HUES6 (cell line): ENCODE results near the gene MFSD2A.
A peak's percentile ranks its signal among the peaks of the same experiment; 100 is the strongest.
"Not testable (repeated sequence)": the region's sequence is repeated elsewhere in the genome, so short reads cannot be mapped to it uniquely, and the experiment has no call there.

Experiments
- H3K27ac ChIP-seq: 2 replicates; pipeline ENCODE4 v1.7.0; 2013; ENCODE audit warnings: low read depth, mild to moderate bottlenecking, low read length, inconsistent platforms
- H3K27me3 ChIP-seq: 2 replicates; pipeline ENCODE4 v1.6.1; 2013; ENCODE audit warnings: low read length; ENCODE audit not compliant: control insufficient read depth, insufficient read depth
- H3K36me3 ChIP-seq: 2 replicates; pipeline ENCODE4 v1.6.1; 2013; ENCODE audit warnings: low read length; ENCODE audit not compliant: control insufficient read depth, insufficient read depth
- H3K4me1 ChIP-seq: 2 replicates; pipeline ENCODE4 v1.6.1; 2013; ENCODE audit warnings: low read length; ENCODE audit not compliant: control insufficient read depth, insufficient read depth
- H3K4me3 ChIP-seq: 2 replicates; pipeline ENCODE4 v1.5.1; 2013; ENCODE audit warnings: low read depth, low read length
- H3K9ac ChIP-seq: one replicate; pipeline ENCODE4 v1.6.1; 2013; ENCODE audit warnings: mild to moderate bottlenecking, low read length
- H3K9me3 ChIP-seq: 2 replicates; pipeline ENCODE4 v1.6.1; 2013; ENCODE audit warnings: low read depth, low read length; ENCODE audit not compliant: control insufficient read depth, insufficient read depth

MFSD2A gene

GRCh38 chr1:39969531-39970270, 14.8 kb downstream of the MFSD2A start:
- no peaks in the 10 kb centered on the region for H3K27me3 ChIP-seq
- H3K27ac ChIP-seq: no peak overlapping the region

GRCh38 chr1:39970274-39970673, 15.3 kb downstream of the MFSD2A start:
- H3K27me3 ChIP-seq: no peaks in the 10 kb centered on the region
- no peak overlapping the region for H3K27ac ChIP-seq
- H3K9ac ChIP-seq: no peak overlapping the region
- H3K4me1 ChIP-seq: no peaks in the 10 kb centered on the region
- H3K36me3 ChIP-seq: peaks cover 49% of the 10 kb centered on the region
- no peaks in the 10 kb centered on the region for H3K9me3 ChIP-seq
- no peak overlapping the region for H3K4me3 ChIP-seq

More at GRCh38 chr1:39969531-39970270, 14.8 kb downstream of the MFSD2A start:
- H3K9ac ChIP-seq: no peak overlapping the region
- peaks cover 54% of the 10 kb centered on the region for H3K36me3 ChIP-seq
- no peaks in the 10 kb centered on the region for H3K4me1 ChIP-seq
- no peaks in the 10 kb centered on the region for H3K9me3 ChIP-seq
- H3K4me3 ChIP-seq: no peak overlapping the region

DNA sequence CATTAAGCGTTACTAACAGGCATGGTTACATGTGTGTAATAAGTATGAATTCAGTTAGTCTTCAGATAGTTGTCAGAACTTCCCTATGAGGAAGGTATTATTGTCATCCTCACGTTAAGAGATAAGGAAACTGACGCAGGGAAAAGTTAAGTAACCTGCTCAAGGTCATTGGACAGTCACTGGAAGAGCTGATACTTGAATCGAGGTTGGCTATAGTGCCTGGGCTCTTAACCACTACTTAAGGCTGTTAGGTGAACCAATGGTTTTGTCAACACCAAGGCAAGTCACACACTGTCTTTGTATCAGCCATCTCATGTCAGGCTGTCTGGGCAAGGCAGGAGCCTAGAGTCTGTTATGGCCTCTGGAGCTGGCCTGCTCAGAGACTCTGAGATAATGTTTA, 16.2 kb downstream of the MFSD2A start:
- Histone ChIP-seq H3K27ac (no peak overlapping the region), H3K9me3 (no peaks in the 10 kb centered on the region), H3K36me3 (peaks cover 41% of the 10 kb centered on the region), H3K27me3 (no peaks in the 10 kb centered on the region), H3K4me1 (no peaks in the 10 kb centered on the region), H3K4me3 (no peak overlapping the region), H3K9ac (no peak overlapping the region)

- H3K27ac ChIP-seq: no peak overlapping the region
- peaks cover 17% of the 10 kb centered on the region for H3K36me3 ChIP-seq
- H3K9ac ChIP-seq: no peak overlapping the region
- peaks cover 6% of the 10 kb centered on the region for H3K9me3 ChIP-seq
- H3K4me3 ChIP-seq: no peak overlapping the region
- H3K4me1 ChIP-seq: peaks cover 4% of the 10 kb centered on the region; the same call in 1 of the 2 replicates
- no peaks in the 10 kb centered on the region for H3K27me3 ChIP-seq
These were observed 18.7 kb downstream of the MFSD2A start for GRCh38 chr1:39973503-39974135.

GRCh38 chr1:39976732-39977131, 21.8 kb downstream of the MFSD2A start:
- peak overlapping the region; percentile 55 for H3K9ac ChIP-seq
- H3K27ac ChIP-seq: peak overlapping the region; percentile 93; the same call in 1 of the 2 replicates

DNA sequence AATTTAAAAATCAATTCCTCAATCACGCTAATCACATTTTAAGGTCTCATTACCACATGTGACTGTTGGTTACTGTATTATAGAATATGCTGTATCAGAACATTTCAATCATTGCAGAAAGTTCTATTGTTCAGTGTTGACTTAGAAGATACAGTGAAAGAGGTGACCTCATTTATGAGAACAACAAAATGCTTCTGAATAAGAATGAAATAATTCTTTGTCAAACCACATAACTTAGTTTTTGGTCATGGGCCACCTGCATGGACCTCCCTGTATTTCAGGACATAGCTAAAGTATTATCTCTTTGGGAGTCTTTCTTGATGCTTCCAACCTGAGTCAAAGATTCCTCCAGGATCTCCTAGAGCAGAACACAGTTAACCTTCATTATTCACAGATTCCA, 22.3 kb downstream of the MFSD2A start:
- Histone ChIP-seq H3K4me1 (peaks cover 27% of the 10 kb centered on the region), H3K27ac (peak overlapping the region; percentile 93), H3K27me3 (no peaks in the 10 kb centered on the region), H3K9ac (peak overlapping the region; percentile 55), H3K9me3 (peaks cover 9% of the 10 kb centered on the region), H3K36me3 (no peaks in the 10 kb centered on the region), H3K4me3 (no peak overlapping the region)

More at GRCh38 chr1:39976732-39977131, 21.8 kb downstream of the MFSD2A start:
- H3K27me3 ChIP-seq: no peaks in the 10 kb centered on the region
- no peak overlapping the region for H3K4me3 ChIP-seq
- H3K9me3 ChIP-seq: peaks cover 9% of the 10 kb centered on the region
- no peaks in the 10 kb centered on the region for H3K36me3 ChIP-seq
- H3K4me1 ChIP-seq: peaks cover 22% of the 10 kb centered on the region

GRCh38 chr1:39979654-39980053, 24.7 kb downstream of the MFSD2A start:
- H3K9ac ChIP-seq: no peak overlapping the region
- no peaks in the 10 kb centered on the region for H3K27me3 ChIP-seq
- H3K4me3 ChIP-seq: no peak overlapping the region
- H3K4me1 ChIP-seq: peaks cover 27% of the 10 kb centered on the region
- H3K9me3 ChIP-seq: peaks cover 9% of the 10 kb centered on the region
- H3K36me3 ChIP-seq: no peaks in the 10 kb centered on the region
- no peak overlapping the region for H3K27ac ChIP-seq

DNA sequence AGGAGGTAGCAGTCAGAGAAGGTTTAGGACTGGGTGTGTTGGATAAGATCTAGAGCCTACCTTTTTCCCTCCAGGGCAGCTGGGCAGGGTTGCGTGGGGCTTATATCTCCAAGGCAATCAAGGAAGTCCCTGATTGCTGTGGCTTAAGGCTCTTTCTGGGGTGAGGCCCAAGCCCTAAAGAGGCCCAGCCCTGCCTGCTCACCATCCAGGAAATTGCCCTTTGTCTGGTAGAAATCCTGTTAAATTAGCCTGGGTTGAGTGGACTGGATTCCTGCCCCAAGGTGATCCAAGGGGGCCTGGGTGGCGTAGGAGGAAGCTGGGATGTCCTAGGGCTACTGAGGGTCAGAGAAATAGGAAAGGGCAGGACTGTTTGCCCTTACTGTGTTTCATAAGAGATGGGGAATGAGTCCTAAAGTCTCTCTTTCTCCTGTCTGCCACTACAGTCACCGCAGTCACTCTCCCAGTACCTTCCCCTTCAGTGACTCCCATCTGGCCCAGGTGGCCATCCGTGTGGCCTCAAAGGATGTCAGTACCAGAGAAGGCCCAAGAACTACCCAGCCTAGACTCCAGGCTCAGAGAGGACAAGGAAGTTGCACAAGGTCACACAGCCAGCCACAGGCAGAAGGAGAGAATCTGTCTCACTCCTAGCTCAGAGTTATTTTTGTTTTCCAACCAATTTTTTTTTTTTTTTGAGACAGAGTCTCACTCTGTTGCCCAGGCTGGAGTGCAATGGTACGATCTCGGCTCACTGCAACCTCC, 25.8 kb downstream of the MFSD2A start:
- Histone ChIP-seq H3K4me1 (peaks cover 34% of the 10 kb centered on the region), H3K4me3 (no peak overlapping the region), H3K9ac (no peak overlapping the region), H3K27ac (no peak overlapping the region), H3K27me3 (no peaks in the 10 kb centered on the region), H3K36me3 (no peaks in the 10 kb centered on the region), H3K9me3 (peaks cover 9% of the 10 kb centered on the region)

DNA sequence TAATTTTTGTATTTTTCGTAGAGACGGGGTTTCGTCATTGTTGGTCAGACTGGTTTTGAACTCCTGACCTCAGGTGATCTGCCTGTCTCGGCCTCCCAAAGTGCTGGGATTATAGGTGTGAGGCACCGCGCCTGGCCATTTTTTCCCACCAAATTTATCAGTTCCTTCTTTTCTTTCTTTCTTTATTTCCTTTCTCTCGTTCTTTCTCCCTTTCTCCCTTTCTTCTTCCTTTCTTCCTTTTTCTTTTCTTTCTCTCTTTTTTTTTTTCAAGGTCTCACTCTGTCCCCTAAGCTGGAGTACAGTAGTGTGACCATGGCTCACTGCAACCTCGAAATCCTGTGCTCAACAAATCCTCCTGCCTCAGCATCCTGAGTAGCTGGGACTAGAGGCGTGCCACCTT, 26.4 kb downstream of the MFSD2A start:
- no peak overlapping the region for H3K4me3 ChIP-seq
- peaks cover 9% of the 10 kb centered on the region for H3K9me3 ChIP-seq
- H3K27ac ChIP-seq: no peak overlapping the region
- H3K4me1 ChIP-seq: peaks cover 36% of the 10 kb centered on the region
- H3K9ac ChIP-seq: no peak overlapping the region
- no peaks in the 10 kb centered on the region for H3K36me3 ChIP-seq
- H3K27me3 ChIP-seq: no peaks in the 10 kb centered on the region

GRCh38 chr1:39981945-39982344, 27.0 kb downstream of the MFSD2A start:
- Histone ChIP-seq H3K27ac (no peak overlapping the region), H3K9me3 (peaks cover 9% of the 10 kb centered on the region), H3K4me1 (peaks cover 36% of the 10 kb centered on the region), H3K36me3 (no peaks in the 10 kb centered on the region), H3K9ac (no peak overlapping the region), H3K27me3 (no peaks in the 10 kb centered on the region), H3K4me3 (no peak overlapping the region)

DNA sequence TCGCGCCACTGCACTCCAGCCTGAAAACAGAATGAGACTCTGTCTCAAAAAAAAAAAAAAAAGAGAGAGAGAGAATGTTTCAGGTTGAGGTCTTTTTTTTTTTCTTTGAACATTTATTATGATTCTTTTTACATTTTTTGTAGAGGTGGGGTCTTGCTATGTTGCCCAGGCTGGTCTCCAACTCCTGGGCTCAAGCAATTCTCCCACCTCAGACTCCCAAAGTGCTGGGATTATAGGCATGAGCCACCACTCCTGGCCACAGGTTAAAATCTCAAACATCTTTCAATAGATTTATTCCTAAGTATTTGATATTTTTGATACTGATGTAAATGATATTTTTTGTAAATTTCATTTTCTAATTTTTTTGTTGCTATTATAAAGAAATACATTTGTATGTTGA, 29.5 kb downstream of the MFSD2A start:
- not testable (repeated sequence) for H3K4me3 ChIP-seq, H3K27ac ChIP-seq, H3K36me3 ChIP-seq, H3K9ac ChIP-seq, H3K27me3 ChIP-seq, H3K9me3 ChIP-seq
- peaks cover 29% of the 10 kb centered on the region for H3K4me1 ChIP-seq
